ENCODE measurements around the gene MATN1.

Gene MATN1

DNA sequence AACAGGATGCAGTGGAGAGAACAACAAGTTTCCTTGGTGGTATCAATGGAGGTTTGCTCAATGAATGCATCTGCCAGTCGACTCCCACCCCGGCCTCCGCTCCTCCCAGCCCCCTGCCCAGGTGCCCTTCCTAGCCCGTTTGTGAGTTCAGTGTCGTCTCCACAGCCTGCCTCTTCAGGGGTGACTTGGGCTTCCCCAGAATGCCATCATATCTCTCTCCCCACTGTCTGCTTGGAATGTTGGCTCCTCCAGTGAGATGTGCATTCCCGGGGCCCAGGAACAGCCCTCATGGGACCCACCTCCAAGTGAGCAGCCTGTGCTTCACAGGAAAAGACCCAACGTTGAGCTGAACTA, 30.5 kb downstream of the MATN1 start:
- TF ChIP-seq, protein P1, sequence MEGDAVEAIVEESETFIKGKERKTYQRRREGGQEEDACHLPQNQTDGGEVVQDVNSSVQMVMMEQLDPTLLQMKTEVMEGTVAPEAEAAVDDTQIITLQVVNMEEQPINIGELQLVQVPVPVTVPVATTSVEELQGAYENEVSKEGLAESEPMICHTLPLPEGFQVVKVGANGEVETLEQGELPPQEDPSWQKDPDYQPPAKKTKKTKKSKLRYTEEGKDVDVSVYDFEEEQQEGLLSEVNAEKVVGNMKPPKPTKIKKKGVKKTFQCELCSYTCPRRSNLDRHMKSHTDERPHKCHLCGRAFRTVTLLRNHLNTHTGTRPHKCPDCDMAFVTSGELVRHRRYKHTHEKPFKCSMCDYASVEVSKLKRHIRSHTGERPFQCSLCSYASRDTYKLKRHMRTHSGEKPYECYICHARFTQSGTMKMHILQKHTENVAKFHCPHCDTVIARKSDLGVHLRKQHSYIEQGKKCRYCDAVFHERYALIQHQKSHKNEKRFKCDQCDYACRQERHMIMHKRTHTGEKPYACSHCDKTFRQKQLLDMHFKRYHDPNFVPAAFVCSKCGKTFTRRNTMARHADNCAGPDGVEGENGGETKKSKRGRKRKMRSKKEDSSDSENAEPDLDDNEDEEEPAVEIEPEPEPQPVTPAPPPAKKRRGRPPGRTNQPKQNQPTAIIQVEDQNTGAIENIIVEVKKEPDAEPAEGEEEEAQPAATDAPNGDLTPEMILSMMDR (IDR thresholded peaks at IDR 0.05): no peak

DNA sequence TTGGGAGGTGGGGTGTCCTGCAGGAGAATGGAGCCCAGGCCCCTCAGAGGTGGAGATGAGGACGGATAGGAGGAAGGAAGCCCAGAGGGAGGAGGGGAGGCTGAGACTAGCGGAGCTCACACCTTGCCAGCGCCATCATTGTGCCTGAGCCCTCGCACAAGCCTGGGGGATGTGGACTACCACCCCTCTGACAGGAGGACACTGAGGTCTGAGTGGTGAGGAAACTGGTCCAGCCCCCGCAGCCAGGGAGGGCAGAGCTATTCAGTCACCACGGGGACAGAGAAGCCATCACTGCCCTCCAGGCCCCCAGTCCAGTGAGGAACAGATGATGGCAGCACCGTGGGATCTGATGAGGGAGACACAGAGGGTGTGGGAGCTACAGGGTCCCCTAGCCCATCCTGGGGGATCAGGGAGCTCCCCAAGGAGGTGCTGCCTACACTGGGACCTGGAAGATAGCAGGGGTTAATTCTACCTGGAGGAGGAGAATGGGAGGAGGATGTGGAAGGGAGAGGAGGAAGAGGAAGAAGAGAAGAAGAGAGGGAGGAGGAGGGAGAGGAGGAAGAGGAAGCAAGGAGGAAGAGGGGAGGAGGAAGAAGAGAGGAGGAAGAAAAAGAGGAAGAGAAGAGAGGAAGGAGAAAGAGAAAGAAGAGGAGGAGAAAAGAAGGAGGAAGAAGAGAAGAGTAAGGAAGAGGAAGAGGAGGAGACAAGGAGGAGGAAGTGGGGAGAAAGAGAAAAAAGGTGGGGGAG, 31.0 kb downstream of the MATN1 start:
- TF ChIP-seq, protein P1 (IDR thresholded peaks at IDR 0.05): no peak

DNA sequence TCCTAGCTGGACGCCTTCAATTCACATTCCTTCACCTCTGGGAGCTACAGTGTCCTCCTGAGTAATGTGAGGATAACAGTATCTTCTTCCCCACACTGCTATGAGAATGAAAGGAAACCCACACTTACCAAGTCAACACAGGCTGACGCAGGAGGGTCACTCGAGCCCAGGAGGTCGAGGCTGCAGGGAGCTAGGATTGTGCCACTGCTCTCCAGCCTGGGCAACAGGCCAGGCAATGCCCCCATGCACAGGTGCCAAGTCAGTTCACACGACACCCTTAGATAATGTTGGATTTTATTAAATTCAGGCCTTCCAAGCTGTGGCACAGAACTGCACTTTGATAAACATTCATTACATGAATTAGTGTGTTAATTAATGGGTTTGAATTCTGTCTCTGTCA, 31.9 kb downstream of the MATN1 start:
- TF ChIP-seq, protein P1 (IDR thresholded peaks at IDR 0.05): no peak

DNA sequence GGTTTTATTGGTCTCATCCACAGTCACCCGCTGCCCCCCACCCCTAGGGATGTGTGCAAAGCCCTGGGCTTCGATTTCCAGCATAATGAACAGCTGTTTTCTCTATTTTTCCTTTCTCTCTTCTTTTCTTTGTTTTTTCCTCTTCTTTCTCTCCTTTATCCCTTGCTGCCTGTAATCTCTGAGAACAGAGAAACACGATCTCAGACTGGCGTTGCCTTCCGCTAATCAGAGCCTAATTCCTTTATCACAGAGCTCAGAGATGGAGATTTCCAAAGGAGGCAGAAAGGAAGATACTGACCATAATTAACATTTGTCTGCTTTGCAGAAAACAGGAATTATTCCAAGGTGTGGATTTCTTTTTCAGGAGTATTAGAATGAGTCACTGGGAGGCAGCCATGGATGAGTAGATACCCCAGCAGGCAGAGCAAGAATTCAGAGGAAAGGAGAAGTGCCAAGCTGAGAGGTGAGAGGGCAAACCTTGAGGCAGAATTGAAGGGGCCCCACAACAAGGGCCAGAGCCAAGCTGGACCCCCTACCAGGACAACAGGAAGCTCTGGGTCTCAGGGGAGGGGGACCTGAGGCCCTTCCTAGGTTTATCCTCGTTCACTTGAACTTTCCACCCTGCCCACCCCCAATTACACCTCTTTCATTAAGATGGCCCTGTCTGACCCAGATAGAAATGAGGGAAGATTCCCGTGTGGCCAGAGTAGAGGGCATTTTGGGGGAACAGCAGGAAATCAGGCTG, 33.3 kb downstream of the MATN1 start:
- TF ChIP-seq, protein P1 (IDR thresholded peaks at IDR 0.05): no peak

DNA sequence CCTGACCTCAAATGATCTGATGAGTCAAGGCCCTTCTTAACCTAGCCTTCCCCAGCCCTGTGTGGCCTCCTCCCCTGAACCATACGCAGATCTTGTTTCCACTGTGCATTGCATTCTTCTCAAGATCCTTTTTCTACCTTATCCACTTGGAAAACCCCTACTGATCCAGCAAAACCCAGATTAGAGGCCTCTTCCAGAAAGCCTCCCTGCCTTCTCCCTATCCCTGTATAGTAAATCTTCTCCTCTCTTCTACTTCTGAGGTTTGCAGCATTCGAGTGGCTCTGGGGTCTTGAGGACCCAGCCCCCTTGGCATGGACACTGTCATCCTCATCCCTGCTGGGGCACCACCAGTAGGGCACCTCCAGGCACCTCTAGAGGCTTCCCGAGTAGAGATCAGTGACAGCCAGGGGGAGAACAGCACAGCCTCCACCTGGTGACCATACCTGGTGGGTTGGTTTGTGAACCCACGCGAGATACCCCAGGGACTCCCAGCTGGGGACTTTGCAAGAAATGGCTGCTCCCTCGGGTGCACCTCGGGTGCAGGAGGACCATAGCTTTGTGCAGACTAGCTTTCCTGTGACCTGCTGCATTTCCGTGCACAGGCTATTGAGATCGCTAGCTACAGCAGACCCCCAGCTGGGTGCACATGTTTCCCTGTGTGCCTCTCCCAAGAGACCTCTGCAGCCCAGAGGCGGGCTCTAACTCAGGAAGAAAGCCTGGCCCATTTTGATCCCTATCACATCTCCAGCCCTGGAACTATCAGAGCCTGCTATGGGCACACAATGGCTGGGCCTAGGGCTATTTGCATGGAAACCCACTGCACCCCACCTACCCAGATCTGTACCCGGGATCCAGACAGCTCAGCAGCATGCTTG, 34.2 kb downstream of the MATN1 start:
- TF ChIP-seq, protein P1 (IDR thresholded peaks at IDR 0.05): no peak

DNA sequence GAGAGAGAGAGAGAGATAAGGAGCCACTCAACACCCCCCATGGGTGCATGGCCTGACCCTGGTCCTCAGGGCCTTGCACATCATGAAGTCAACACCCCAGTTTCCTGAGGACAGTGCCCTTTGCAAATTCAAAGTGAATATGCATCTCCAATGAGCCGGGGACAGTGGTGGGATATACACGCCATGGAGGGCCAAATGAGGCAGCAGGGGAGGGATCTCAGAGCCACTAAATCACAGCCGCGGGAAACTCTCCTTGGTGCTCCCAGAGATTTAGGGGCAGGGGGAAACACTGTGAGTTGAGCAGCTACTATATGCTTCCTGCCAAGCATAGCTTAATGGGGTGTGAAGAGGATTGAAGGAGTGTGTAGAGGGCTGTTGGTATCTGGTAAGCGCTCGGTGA, 35.5 kb downstream of the MATN1 start:
- TF ChIP-seq, protein P1 (IDR thresholded peaks at IDR 0.05): no peak

DNA sequence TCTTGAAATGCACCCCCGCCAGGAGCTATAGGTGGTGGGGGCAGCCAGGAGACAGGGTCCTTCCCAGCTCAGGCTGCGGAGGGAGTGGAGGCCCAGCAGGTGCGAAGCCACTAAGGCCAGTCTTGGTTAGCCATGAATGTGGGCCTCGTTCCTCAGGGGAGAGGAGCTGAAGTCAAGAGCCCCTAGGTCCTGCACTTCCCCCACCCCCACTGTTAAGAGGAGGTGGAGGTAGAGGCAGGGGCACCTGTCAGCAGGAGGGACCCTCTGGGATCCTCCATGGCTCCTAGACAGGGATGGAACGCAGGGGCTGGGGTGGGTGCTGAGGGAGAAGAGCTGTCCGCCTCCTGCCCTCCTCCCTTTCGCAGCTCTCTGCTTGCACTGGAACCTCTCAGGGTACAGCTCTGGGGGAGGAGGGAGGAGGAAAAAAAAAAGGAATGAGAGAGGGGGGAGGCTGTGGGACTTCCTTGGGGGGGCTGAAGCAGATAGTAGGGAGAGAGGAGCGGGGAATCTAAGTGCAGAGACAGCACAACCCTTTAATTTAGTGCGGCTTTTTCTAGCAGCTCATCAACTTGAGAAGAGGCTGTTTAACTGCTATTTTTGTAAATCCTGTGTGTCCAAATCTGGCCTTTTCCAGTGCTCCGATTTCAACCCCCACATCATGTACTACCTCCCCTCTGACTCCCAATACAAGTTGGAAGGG, 37.0 kb downstream of the MATN1 start:
- TF ChIP-seq, protein P1 (IDR thresholded peaks at IDR 0.05): no peak

Measured in LNCAP (cell line).